GM19328 (cell line): Measurements from ENCODE around the gene CD34.
"Not testable (repeated sequence)": the region's sequence is repeated elsewhere in the genome, so short reads cannot be mapped to it uniquely, and the experiment has no call there.

Experiments used
- ATAC-seq: cut with Tn5 transposase; IDR thresholded peaks from one replicate; pipeline ENCODE4 v1.9.1; 2021; ENCODE audit warnings: mild to moderate bottlenecking, moderate library complexity; ENCODE audit not compliant: unreplicated experiment

Gene CD34

DNA sequence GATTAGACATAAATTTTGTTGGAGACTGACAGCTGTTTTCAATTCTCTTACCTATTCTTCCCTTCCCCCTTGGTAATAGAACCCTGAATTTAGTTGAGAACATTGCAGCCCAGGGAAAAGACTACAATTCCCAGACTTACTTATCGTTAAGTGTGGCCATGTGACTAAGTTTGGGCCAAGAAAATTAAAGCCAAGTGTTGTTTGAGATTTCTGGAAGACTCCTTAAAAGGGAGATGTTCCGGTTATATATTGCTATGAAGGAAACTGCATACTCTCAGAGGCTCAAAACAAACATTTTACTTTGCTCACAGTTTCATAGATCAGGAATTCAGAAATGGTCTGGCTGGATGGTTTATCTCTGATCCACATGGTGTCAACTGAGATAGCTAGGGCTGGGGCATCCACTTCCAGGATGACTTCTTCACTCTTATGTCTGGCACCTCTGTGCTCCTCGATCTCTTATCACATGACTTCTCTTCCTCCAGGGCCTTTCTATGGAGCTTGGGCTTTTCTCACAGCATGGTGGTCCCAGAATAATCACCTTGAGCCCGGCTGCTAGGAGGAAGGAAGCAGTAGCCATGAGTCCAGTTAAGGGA, 22.4 kb upstream of the CD34 start:
- ATAC-seq = no peak

GRCh38 chr1:207926984-207927383, 16.1 kb upstream of the CD34 start:
- ATAC-seq = no peak

DNA sequence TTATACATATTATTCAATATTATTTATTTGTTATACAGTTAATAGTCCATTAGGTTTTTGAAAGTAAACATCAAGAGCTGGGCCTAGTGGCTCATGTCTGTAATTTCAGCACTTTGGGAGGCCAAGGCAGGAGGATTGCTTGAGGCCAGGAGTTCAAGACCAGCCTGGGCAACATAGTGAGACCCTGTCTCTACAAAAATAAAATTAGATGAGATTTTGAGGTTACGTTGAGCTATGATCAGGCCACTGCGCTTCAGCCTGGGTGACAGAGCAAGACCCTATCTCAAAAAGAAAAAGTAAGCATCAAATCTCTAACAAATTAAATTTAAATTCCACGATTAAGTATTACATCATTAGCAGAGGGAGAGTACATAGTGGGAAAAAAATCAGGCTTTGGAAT, 15.0 kb upstream of the CD34 start:
- not testable (repeated sequence) for ATAC-seq

DNA sequence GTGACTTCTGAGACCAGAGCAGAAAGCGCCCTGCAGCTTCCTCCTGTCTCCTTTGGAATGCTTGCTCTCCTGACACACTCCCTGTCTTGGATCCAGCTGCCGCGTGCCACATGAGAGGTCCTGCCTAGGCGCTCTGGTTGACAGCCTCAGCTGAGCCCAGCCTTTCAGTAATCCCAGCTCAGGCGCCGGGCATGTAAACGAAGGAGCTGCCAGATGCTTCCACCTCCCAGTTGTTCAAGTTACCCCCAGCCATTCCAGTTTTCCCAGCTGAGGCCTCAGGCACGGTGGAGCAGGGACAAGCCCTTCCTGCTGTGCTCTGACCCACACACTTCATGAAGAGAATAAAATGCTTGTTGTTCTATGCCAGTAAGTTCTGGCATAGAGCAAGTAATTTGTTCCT, 14.3 kb upstream of the CD34 start:
- no peak for ATAC-seq

- ATAC-seq = no peak
Measured at GRCh38 chr1:207923561-207923960, 12.6 kb upstream of the CD34 start.

GRCh38 chr1:207923121-207923520, 12.2 kb upstream of the CD34 start:
- no peak for ATAC-seq

GRCh38 chr1:207922554-207922953, 11.6 kb upstream of the CD34 start:
- no peak for ATAC-seq

GRCh38 chr1:207921321-207921720, 10.4 kb upstream of the CD34 start:
- ATAC-seq = no peak

- ATAC-seq = no peak
Measured at GRCh38 chr1:207920444-207921021, 9.6 kb upstream of the CD34 start.

DNA sequence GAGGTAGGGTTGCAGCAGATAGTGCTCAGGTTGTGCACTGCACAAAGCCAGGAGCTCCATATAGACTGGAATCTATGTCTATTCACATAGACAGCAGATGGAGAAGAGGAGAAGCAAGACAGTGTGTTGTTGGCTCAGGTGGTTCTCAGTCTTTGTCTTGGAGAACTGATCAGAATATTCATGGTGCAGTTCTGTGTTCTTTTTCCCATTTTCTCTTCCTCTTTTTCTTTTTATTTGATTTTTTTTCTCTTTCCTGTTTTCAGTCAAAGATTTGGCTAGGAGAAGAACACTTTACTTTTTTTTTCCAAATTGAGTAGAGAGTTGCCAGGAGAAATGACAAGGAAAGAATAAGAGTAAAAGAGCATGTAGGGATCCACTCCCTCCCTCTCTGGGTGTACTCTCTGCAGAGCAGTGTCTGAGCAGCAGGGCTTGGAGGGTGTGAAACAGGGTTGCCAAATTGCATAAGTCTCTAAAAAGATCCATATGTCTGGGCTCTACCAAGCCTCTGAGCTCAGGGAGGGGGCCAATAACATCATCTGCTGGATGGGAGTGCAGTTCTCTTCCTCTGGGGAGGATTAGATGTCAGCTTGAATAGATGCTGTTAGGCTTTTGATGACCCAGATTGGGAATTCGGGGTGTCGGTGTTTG, 8.7 kb upstream of the CD34 start:
- no peak for ATAC-seq

- no peak for ATAC-seq
Measured at GRCh38 chr1:207918581-207918980, 7.7 kb upstream of the CD34 start.

DNA sequence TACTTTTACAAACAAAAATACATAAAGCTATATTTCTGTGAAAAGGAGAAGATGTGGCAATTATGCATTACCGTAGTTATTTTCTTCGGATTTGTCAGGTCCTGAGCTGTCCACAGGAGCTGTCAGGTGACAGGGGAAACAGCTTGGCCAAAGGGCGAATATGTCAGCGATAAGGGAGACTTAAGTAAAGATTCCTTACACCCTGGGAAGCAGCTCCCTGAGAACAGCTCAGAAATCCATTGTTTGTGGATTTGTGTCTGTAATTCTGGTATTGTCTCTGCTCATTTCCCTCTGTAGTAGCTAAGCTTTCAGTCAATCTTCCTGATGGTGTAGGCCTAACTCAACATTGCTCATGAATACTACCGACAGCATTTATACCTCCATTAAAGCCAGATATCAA, 7.1 kb upstream of the CD34 start:
- no peak for ATAC-seq

DNA sequence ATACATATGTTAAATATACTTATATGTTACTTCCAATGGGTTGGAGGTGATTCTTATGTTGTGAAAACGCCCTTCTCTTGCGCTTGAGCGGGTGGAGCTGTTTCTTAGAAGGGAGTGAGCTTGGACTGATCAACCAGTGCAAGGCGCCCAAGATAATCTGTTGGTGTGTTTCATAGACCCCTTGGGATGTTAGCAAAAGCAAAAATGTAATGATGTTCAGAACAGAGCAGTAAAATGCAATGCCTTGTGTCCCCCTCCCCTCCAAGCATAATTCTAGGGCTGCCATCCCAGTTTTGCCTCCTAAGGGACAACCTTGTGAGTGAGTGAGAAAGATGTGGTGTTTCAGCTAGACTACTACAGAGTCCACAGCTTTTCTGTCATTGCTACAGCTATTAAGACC, 6.2 kb upstream of the CD34 start:
- ATAC-seq = no peak

GRCh38 chr1:207913951-207914350, 3.0 kb upstream of the CD34 start:
- ATAC-seq = no peak

GRCh38 chr1:207911856-207912760, 1.2 kb upstream of the CD34 start:
- ATAC-seq = no peak

DNA sequence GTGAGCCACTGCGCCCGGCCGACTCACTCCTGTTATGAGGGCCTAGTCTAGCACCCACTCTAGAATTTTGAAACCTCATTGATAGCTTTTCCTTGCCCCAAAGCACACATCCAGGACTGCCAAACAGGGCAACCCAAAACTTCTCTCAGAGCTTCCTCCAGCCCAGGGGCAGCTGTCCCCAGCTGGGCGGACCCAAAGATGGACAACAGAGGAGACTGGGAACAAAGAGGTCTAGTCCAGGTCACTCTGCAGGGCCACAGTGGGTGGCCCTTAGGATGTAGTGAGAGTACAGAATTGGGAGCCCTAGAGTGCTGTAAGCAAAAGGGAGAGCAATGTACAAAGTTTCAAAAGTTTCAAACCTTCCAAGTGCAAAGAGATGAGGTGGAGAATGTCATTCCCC, 1.2 kb downstream of the CD34 start:
- ATAC-seq = no peak

- ATAC-seq = no peak
Measured at GRCh38 chr1:207908107-207908734, 2.7 kb downstream of the CD34 start.

- no peak for ATAC-seq
Measured at GRCh38 chr1:207904391-207904790, 6.5 kb downstream of the CD34 start.

DNA sequence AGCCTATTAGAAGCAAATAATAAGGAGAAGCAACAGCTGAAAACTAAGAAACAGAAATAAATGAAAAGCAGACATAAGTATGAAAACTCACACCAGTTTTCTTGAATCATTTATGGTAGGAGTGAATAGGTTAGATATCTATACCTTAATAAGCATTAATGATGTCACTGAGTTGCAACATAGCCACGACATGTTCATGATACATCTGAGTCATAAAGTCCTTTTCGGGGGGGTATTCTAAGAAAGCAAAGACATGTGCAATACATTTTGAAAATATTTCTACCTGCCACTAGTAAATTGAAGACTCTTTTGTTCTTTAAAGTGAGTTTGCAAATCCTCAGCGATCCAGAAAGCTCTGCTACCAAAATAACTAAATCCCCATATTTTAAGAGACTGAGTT, 7.2 kb downstream of the CD34 start:
- ATAC-seq = no peak

DNA sequence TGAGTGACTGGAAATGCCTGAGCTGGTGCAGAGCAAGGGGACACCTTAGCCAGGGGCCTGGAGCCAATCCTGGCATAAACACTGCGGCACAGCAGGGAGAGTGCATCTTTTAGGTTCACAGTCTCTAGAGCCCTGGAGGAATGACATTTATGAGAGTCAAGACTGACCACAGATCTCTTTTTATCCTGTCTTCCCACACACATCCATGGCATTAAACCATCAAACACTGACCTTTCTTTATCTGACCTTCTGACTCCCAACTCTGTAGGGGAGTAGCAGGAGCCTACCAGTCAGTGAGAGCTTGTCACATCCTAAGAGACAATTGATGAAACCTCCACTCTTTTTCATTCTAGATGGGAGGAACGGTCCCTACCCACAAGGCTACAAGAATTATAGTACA, 7.9 kb downstream of the CD34 start:
- no peak for ATAC-seq

DNA sequence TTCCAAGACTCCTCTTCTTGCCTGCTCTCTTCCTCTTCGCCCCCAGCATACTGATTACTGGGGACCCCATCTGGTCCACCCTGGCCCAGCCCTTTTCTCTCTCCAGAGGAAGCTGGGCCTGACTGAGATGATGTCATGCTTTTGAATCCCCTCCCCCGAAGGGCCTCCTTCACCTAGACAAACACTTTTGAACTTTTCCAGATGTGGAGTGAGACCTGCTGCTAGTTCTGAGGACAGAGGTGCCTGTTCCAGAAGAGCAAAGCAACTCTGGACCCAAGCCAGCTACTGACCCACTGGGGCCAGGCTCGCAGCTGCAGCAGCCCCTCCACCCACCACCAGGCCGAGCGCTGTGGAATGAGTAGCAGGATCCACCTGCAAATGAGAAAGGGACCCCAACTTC, 8.4 kb downstream of the CD34 start:
- ATAC-seq = no peak
